NCI-H1092 (cell line): ENCODE data around the gene IL17RD.

Experiments
- DNase-seq: peaks from one replicate; lab custom pipeline; 2025; lab: John Stamatoyannopoulos, UW

IL17RD gene

DNA sequence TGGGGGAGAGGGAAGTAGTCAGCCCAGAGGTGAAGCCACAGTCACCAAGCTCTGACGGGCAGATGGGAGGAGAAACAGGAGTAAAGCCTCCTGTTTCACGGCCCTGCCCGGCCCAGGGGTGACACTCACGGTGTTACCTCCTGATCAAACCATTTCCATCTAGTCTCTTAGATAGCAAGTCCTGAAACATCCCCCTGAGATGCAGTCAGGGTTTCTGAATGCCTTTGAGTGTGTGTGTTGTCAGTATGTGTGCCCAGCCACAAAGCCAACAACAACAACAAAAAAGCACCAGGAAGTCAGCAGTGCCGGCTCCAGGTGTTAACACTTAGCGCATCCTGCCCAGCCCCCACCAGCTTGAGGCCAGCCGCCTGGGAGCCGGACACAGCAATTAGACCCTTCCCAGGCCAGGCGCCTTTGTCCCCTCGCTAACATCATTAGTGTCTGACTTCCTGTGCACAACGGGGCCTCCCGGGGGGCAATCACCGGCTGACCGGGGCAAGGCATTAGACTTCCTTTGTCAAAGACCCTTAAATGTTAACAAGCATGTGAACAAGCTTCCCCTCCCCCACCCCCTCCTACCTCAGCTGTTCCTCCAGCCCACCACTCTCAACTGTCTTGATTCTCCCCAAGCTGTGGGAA is 34.5 kb downstream of the IL17RD start:
- peak; percentile 19 for DNase-seq

DNA sequence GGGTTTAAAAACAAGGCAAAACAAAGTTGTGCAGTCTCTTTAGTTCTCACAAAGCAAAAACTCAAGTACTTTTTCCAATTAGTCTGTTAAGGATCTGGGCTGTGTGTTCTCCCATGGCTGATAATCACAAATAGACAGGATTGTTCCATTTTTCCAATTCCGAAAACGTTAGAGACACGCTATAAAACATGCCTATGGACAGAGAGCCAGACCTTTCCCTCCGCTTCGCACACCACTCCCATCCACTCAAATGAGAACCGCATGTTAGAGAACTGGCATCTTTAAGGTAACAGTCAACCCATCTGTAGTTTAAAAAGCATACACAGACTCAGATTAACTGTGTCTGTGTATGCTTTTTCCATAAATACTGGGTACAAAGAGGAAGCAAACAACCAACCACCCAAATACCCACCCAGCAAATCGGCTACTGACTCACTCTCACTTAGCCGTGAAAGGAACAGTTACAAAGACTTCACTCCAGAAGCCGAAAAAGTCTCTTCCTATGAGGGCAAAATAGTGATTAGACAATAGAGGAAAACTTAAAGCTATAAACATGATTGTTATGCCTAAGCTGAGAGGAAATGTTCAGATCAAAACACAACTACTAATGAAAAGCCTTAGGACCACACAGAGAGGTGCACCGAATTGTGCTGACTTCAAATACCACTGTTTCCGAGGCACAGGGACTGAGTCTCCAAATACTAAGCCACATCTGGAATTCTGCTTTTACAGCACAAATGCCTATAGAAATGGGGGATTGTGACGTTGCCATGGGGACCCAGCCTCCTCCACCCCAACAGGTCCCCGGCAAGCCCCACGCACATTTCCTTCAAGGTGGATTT is 36.1 kb downstream of the IL17RD start:
- no peak for DNase-seq

DNA sequence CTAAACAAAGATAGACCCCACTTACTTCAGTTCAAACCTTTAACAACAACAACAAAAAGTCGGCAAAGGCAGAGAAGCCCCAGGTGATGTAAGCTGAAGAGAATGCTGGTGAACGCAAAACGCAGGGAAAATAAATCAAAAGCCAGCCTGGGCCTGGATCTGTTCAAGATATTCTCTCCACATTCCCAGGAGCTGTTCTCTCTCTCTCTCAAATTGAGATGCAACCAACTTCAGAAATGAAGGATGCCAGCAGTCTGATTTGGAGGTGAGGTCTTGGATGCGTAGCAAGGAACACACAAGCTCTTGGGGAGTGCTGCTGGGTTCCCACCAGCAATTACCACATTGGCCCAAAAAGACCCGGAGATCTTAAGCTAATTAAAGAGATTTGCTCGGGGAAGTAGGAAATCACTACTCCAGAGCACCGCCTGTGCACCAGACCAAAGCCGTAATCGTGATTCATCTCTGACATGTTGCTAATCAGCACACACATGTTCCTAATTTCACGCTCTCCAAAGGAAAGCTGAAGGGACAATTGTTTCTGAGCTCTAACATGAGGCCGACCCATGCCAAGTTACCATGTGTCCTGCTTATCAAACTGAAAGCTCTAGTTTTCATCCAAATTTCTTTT is 37.1 kb downstream of the IL17RD start:
- no peak for DNase-seq

DNA sequence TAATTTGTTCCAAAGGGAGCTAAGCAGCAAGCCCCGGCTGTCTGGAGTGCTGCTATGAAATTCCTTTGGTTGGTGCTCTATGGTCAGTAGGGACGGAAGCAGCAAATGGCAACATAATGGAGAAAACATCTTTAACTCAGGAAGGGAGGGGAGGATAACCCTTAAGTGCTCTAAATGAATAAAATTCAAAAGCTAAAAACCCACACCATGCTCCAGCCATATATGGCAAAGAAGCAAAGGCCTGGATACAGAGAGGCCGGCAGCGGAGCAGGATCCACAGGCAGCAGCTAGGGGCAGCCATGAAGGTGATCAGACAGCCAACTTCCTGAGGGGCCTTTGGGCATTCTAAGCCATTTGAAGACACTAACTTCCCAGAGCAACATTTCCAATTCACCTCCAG is 38.9 kb downstream of the IL17RD start:
- no peak for DNase-seq

DNA sequence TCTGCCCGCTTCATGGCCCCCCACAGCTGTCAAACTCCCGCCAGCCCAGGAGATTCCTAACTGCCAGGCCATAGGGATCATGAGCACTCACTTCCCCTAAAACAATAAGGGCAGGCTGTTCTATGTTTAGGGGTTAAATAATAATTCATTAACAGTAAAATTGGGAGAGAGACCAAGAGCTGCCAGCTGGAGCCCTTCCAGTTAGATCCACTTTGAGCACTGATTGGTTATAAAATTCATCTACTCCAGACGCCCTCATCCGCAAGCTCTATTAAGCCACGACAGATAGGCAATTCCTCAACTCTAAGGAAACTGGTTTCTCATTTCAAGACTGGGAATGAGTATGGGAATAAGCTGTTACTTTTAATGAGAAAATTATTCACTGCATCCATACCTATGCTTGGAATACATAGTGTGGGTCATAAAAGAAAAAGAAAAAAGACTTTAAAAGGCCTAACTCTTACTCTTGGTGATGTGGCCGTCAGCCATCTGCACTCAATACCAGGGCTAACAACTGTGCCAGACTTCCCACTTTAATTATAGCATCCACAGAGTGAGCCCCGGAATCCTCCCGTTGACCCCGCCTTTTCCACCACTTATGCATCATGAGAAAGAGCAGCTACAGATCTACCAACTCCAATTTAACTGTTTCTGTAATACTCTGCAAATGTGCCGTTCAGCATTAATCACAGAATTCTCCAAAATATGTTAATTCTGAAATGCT is 44.5 kb downstream of the IL17RD start:
- DNase-seq: no peak

DNA sequence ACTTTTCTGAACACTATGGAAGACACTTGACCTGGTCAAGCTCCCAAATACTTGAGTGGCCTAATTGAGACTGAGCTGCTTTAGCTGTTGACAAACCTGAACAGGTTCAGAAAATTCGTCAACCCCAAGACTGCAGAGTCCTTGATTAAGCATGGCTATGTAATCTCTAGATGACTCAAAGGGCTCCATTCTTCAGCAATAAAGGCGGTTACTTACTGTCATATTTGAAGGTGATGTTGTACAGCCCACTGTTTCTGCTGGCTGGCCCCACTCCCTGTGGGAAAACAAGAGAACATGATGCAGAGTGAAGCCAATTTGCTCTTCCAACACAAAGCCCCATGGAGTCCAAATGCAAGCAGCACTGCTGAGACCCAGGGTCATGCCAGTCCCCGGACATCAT is 45.1 kb downstream of the IL17RD start:
- no peak for DNase-seq

DNA sequence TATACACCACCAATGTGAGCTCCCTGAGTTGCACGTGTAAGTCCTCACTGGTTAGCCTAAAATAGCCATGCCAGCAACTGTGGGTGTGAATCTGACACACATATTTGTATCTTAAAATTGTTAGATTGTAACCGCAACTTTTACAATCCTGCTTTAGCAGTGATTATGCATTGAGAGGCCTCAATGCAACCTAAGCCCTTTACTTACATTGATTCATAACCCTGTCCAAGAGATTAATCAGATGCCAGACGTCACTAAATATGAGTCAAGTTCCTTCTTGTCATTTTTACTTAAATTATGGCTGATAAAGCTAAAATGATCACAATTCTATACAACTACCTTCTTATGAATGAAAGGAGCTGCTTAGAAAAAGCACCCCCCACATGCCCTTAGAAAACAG is 46.9 kb downstream of the IL17RD start:
- no peak for DNase-seq

DNA sequence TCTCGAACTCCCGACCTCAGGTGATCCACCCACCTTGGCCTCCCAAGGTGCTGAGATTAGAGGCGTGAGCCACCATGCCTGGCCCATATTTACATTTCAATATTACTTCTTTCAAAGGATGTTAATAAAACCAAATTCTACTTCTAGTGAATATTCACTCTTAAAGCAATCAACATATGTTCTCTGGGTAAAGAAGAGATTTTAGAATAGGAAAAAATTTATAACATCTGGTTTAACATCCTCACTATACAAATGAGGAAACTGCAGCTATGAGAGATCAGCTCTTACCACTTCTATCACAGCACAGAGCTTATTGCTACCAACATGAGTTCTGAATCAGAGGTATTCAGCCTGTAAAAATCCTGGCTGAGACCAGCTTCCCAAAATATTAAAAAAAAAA is 48.7 kb downstream of the IL17RD start:
- DNase-seq: no peak

DNA sequence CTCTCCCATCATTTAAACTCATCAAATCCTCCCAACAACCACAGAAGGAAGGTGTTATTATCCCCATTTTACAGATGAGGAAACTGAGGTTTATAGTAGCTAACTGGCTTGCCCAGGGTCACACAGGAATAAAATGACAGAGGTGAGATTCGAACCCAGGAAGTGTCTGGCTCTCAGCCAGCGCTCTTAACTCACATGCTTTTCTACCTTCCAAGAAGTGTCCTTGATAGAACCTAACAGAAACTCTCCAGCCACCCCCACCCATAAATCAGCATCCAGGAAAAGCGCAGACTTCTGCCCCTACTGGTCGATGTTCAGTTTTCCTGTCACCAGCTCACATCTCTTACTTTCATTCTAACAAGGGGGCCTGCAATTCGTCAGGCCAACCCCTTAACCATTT is 52.9 kb downstream of the IL17RD start:
- no peak for DNase-seq

DNA sequence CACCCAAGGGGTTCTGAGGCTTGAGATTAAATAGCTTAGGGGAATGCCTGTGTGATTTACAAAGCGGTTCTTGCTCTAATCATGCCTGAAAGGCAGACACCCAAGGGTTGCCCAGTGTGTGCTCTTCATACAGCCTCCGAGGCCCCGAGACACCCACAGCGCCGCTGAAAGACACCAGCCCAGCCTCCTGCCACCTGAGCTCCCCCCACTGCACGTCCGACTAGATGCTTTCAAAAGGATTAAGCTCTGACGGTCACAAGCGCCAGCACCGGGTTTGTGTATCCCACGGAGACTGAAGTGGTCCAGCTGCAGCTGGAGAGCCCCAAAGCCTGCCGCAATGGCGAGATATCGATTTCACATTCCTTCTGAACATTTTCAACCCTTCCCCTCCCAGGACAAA is 54.4 kb downstream of the IL17RD start:
- peak; percentile 51 for DNase-seq

DNA sequence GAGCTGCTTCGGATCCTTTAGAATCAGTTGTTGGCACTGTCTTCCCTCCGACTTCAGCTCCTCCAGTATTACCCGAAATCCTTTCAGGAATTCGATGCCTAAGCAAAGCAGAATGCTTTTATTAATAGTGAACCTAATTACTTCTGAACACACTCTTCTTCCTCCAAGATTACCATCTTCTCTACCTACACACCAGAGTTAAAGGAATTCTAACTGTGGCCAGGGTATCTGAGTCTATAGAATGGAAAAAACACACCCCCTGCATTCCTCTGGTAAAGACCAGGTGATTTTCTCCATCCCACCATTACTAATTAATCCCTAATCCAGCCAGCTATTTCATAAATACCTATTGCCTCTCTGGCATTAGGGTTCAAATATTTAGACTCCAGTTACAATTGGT is 54.9 kb downstream of the IL17RD start:
- no peak for DNase-seq

DNA sequence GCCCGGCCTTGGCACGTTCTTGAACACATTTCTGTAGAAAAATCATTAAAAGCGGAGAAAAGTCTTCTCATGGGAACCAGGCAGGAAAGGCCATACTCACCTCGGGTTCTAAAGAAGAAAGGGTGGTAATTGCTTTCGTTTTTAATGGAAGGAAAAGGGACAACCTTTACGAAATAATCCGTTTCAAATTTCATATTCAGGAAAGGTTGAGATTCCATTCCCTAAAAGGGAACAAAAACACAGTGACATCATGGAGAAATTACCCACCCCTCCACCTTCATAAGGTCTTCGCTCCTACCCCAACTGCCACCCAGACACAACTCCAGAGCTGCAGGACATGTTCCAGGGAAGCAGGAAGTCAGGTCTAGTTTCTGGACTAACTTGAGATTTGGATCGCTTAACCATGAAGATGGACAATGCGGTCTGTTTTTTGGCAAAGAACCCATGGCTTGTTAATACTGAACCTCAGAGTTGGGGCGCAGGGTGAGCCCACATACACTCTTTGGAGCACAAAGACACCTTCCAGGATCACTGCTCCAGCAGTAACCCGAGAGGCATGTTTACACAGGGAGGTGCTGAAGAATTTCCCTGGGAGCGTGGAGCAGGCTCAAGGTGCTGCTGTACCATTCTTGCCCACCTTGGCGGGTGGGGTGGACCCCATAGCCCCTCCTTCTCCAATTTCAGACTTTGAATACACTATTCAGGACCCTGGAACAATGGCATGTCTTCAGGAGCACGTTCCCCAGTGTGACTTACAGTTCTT is 55.5 kb downstream of the IL17RD start:
- DNase-seq: no peak

DNA sequence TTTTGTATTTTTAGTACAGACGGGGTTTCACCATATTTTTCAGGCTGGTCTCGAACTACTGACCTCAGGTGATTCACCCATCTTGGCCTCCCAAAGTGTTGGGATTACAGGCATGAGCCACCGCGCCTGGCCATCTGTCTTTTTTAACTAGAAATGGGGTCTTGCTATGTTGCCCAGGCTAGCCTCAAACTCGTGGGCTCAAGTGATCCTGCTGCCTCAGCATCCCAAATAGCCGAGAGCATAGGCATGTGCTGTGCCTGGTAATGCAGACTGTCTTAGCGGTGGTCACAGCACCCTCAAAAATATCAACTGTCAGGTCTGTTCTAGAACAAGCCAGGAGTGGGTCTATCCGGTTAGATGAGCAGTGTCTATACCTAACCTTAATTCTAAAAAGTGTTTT is 56.5 kb downstream of the IL17RD start:
- no peak for DNase-seq

DNA sequence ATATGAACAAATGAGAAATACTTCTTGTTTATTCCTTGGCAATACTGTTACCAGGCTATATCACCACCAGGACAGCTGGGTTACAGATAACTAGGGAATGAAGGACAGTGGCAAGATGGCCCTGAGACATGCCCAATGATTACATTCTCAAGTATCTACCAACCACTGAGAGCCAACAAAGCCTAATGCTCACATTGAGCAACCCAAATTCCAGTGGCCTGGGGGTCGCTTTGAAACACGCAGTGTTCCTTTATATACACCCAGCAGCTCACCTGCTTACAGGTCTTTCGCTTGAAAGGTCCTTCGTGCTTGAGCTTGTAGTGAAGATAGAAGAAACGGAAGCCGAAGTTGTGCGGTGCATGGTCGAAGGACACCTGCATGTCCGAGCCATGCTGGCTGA is 59.6 kb downstream of the IL17RD start:
- DNase-seq: no peak

DNA sequence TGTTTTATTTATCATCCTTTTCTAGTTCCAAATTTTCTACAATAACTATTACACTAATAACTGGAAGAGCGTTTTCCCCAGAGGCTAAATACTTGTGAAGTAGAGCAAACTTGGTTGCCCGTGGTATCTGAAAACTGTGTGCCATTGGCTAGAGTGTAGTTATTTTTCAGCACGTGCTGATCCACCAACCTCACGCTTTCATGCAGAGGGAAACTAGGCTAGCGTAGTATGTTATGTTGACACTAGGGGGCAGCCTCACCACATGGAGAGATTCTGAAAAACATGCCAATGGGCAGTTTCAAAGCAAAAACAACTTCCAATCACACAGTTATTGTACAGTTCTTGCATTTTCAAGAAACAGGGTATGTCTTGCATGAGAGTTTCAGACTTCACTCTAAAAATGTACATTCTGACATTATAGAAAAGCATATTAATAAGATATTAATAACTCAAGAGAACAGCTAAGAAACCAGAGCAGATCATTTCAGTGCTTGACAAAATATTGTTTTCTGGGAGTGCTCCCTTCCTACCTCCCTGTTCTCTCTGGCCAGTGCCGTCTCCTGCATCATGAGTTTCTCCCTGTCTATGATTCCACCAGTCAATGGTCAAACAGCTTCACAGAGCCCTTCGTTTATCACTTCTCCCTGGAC is 65.0 kb downstream of the IL17RD start:
- DNase-seq: peak; percentile 51

DNA sequence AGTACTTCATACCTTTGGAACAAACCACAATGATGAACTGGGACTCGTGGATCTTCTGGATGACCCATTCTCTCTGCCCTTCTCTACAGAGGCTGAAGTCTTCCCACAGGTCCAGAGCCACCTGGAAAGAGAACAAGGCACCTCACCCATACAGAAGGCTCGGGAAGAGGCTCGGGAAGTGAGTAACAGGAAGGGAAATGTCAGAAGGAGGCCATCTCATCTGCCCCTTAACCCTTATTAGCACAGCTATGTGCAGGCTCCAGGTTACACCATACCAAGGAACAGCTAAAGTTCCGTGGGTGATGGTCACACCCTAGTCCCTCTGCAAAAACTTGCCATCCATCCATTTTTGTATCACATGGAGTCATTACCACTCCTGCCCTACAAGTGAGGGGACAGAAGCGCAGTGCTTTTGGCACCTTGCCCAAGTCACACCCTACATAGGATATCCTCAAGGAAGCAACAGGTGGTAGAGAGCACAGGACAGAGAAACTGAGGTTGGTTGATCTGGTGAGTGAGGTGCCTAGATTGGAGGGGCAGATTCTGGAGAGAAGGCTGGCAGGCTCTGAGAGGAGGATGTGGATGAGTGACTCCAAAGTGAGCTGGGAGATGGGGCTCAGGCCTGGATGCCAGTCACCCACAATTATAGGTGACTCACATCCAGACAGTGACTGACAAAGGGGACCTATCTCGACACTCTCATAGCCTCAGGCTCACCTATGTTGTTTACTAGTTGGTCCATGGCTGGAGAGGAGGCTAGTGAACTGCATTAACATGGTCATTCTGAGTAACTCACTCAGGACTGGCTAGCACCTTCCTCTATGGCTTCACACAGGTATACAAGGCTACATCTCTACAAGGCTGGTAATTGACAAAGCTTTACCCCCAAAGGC is 66.5 kb downstream of the IL17RD start:
- DNase-seq: no peak

DNA sequence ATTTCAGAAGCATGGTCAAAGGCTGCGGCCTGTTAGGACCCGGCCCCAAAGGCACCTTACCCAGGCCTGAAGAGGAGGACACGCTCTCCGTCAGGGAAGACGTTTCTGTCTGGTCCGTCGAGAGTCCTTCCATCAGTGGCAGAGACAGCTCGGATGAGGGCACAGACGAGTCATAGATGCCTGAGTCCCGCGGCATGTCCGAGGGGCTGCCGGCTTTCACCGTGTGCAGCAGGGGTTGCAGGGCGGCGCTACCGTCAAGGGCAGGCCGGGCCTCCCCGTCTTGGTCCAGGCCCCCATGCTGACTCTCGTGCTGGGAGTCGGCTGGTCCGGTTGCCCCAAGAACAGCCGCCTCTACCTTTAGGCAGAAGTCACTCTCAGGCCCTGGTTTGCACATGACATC is 67.6 kb downstream of the IL17RD start:
- no peak for DNase-seq

DNA sequence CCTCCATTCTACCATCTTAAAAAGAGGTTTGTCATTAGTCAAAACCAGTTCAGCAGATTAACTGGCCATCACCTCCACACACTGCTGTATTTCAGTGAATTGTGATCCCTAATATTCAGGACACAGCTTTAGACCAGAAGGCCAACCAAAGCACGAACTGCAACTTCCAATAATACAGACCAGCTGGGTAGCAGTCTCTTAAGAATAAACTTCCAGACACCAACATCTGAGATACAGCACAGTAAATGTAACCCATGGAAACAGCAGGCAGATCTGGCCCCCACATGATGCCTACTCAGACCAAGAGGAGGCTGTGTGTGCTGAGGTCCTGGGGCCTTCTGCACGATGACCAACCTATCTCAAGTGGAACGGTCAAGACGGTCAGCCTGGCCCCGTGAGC is 69.8 kb downstream of the IL17RD start:
- no peak for DNase-seq

DNA sequence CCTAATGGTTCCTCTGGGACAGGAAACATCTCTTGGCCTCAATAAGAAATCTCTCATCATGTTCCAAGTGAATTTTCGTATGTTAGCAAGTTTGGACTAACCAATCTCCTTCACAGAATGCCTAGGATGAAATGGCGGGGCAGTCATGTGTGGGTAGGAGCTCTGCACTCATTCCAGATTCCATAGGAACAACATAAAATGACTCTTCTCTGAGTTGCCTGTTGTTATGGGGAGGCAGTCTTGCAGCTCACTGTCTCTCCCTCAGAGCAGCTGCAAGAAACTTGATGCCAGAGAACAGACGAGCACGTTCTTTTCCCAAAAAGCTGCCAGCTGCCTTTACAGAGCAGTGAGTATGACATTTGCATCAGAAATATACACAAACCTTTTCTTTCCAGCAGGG is 70.6 kb downstream of the IL17RD start:
- DNase-seq: no peak

DNA sequence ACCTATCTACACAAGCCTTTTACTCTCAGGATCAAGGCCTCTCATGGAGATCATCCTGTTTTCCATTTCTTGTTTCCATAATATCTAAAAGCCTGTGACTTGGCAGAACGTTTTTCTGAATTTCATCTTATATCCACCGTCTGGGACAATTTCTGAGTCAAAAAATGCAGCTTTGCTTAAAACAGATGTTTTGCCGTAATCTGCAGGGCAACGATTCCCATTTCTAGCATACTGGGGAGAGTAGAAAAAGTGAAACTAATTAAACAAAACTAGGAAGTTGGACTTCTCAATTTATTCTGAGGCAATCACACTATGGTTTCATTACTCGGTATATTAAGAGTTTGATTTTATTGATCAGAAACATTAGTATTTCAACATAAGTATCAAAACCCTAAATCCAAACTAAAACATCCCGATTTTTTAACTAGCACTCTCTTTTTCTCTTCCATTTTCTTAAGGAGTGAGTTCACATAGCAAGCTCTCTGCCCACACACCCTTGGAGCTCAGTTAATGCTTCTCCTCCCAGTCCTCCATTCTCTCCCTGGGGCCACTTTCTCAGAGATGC is 71.1 kb downstream of the IL17RD start:
- DNase-seq: no peak
